Endothelial cell of umbilical vein (primary cell): Measurements from ENCODE around the gene MRPL48. TPM values are rescaled to one million over a fixed set of nuclear protein-coding genes. Genes with fewer than 3 reads are reported as not detected.

Experiments used
- BruUV-seq: library from RNA; stranded (reverse); fragments of 400-500 nt; replicated peaks from 2 replicates; lab custom pipeline; 2021; lab: Mats Ljungman, UMichigan
- CTCF ChIA-PET: fragments of 300-600, 350-600 bp; sonication (Branson Sonifier 250); formaldehyde crosslinking; loops from one replicate; lab custom pipeline; 2021; ENCODE audit warnings: antibody characterized with exemption, inconsistent platforms; lab: Charles Lee
- POLR2A ChIA-PET: fragments of 300-600, 350-600 bp; sonication (Branson Sonifier 250); formaldehyde crosslinking; loops from one replicate; lab custom pipeline; 2021; ENCODE audit warnings: antibody characterized with exemption, inconsistent platforms; lab: Charles Lee
- DNase-seq: peaks from one replicate; pipeline ENCODE4 v3.0.0-alpha.2; 2011; ENCODE audit warnings: low read depth, low spot score
- FAIRE-seq: peaks from 2 replicates; lab custom pipeline; 2011; peaks lifted over from hg19 to GRCh38; lab: Jason Lieb, UNC
- H2AFZ ChIP-seq: 2 replicates; pipeline ENCODE4 v1.6.0; 2012; ENCODE audit warnings: low read depth, low read length, control low read depth, inconsistent platforms
- H3K27ac ChIP-seq: 2 replicates; pipeline ENCODE4 v1.5.1; 2011; ENCODE audit warnings: low read depth, mild to moderate bottlenecking, control low read depth, low read length, moderate library complexity; ENCODE audit not compliant: insufficient read depth
- H3K27me3 ChIP-seq, 2 experiments: 2 replicates each; pipeline versions ENCODE4 v1.6.0 to v1.6.1; 2011; ENCODE audit warnings: low read length in 2 of 2, mixed read lengths in 1 of 2; ENCODE audit not compliant: control insufficient read depth in 2 of 2, insufficient read depth in 2 of 2
- H3K36me3 ChIP-seq, 2 experiments: 2 replicates in 1 of 2; 3 replicates in 1 of 2; pipeline ENCODE4 v1.5.1; 2011; ENCODE audit warnings: low read length in 2 of 2, mild to moderate bottlenecking in 1 of 2, moderate library complexity in 1 of 2; ENCODE audit not compliant: control insufficient read depth in 2 of 2, insufficient read depth in 2 of 2; ENCODE audit errors: extremely low read depth in 1 of 2
- H3K4me1 ChIP-seq: 3 replicates; pipeline ENCODE4 v1.5.1; 2011; ENCODE audit warnings: mild to moderate bottlenecking, low read length; ENCODE audit not compliant: control insufficient read depth, insufficient read depth; ENCODE audit errors: extremely low read depth
- H3K4me2 ChIP-seq: 2 replicates; pipeline ENCODE4 v1.6.1; 2011; ENCODE audit warnings: low read length, control low read depth, mixed read lengths; ENCODE audit not compliant: insufficient read depth
- H3K4me3 ChIP-seq, 3 experiments: fragments of 200-600 bp in 1 of 3; sonication (generic), shearing (Covaris generic) in 1 of 3; replicated peaks in 1 of 3; 2 replicates each; pipeline ENCODE4 v1.5.1; 2011 to 2016; ENCODE audit warnings: control low read depth in 3 of 3, low read length in 3 of 3, mild to moderate bottlenecking in 2 of 3, inconsistent platforms in 1 of 3, low read depth in 1 of 3, moderate library complexity in 1 of 3; ENCODE audit not compliant: insufficient read depth in 1 of 3
- H3K79me2 ChIP-seq: 2 replicates; pipeline ENCODE4 v1.6.0; 2012; ENCODE audit warnings: low read length, inconsistent platforms; ENCODE audit not compliant: control insufficient read depth, insufficient read depth
- H3K9ac ChIP-seq: replicated peaks from 2 replicates; pipeline ENCODE3; 2011; ENCODE audit warnings: low read length, control low read depth; ENCODE audit not compliant: insufficient read depth; ENCODE audit errors: extremely low read depth
- H3K9me1 ChIP-seq: replicated peaks from 3 replicates; pipeline ENCODE4 v1.6.0; 2011; ENCODE audit warnings: mild to moderate bottlenecking, low read length; ENCODE audit not compliant: control insufficient read depth, insufficient read depth; ENCODE audit errors: extremely low read depth
- H3K9me3 ChIP-seq: replicated peaks from 2 replicates; pipeline ENCODE4 v1.5.1; 2012; ENCODE audit warnings: low read length, inconsistent platforms; ENCODE audit not compliant: control insufficient read depth, insufficient read depth
- H4K20me1 ChIP-seq: replicated peaks from 2 replicates; pipeline ENCODE3; 2011; ENCODE audit warnings: mild to moderate bottlenecking, low read length; ENCODE audit not compliant: control insufficient read depth, insufficient read depth; ENCODE audit errors: extremely low read depth
- EZH2 ChIP-seq: IDR thresholded peaks from 2 replicates; pipeline ENCODE4 v1.6.1; 2012; ENCODE audit warnings: borderline replicate concordance, low read depth, mild to moderate bottlenecking, moderate library complexity, low read length, inconsistent platforms; ENCODE audit not compliant: severe bottlenecking
- FOS ChIP-seq: IDR thresholded peaks from 2 replicates; pipeline ENCODE4 v1.6.1; 2011; ENCODE audit warnings: mild to moderate bottlenecking, low read length, moderate library complexity, borderline replicate concordance; ENCODE audit not compliant: insufficient read depth
- GATA2 ChIP-seq: IDR thresholded peaks from 2 replicates; pipeline ENCODE4 v1.7.0; 2011; ENCODE audit warnings: low read depth, mild to moderate bottlenecking, moderate library complexity, mixed read lengths, low read length; ENCODE audit not compliant: insufficient read length, insufficient read depth
- JUN ChIP-seq: IDR thresholded peaks from 2 replicates; pipeline ENCODE4 v1.6.1; 2011; ENCODE audit warnings: borderline replicate concordance, low read depth; ENCODE audit not compliant: insufficient read length, insufficient read depth
- MYC ChIP-seq: IDR thresholded peaks from one replicate; pipeline ENCODE4 v1.6.1; 2011; ENCODE audit warnings: mild to moderate bottlenecking, low read depth, low read length
- POLR2A ChIP-seq: IDR thresholded peaks from 2 replicates; pipeline ENCODE4 v1.6.1; 2012; ENCODE audit warnings: low read depth, mild to moderate bottlenecking, control low read depth, low read length
- POLR2AphosphoS5 ChIP-seq: IDR thresholded peaks from 2 replicates; pipeline ENCODE4 v1.6.1; 2012; ENCODE audit warnings: low read depth, mild to moderate bottlenecking, control low read depth, low read length, moderate library complexity; ENCODE audit not compliant: insufficient read depth
- dilution Hi-C: fragments of 300-500 bp; cut with MboI; formaldehyde crosslinking; loops from one replicate; pipeline ENCODE4 v1.15.0; 2019; ENCODE audit warnings: low sequenced_read_pairs; ENCODE audit not compliant: extremely low pct_ligation_motif_present
- intact Hi-C: fragments of 100-400 bp; cut with micrococcal nuclease; formaldehyde crosslinking; loops from one replicate; pipeline ENCODE4 v1.10.0; 2022
- polyA plus RNA-seq, 4 experiments: library from polyadenylated mRNA; depleted of rRNA in 3 of 4; stranded (reverse) in 3 of 4; unstranded in 1 of 4; fragments of >200 nt; gene quantifications; 2 replicates each; pipeline versions ENCODE4 v1.2.1 to v1.2.3, GENCODE V29; 2011 to 2012; ENCODE audit warnings: missing spikeins in 1 of 4
- total RNA-seq: library from RNA; stranded (reverse); gene quantifications from 2 replicates; pipeline ENCODE4 v1.2.3, GENCODE V29; 2021
- TF ChIP-seq, protein P1 (sequence below), 2 donors: IDR thresholded peaks; 1 replicate in 1 of 2; 2 replicates in 1 of 2; pipeline ENCODE4 v1.5.1; 2011; ENCODE audit warnings: low read length in 2 of 2, mild to moderate bottlenecking in 2 of 2, moderate library complexity in 2 of 2, control low read depth in 1 of 2, inconsistent platforms in 1 of 2, low read depth in 1 of 2; ENCODE audit not compliant: insufficient read depth in 1 of 2; ENCODE audit errors: extremely low read depth in 1 of 2
- TF ChIP-seq, protein P2 (sequence below): IDR thresholded peaks from 2 replicates; pipeline ENCODE4 v1.6.1; 2011; ENCODE audit not compliant: insufficient read depth, insufficient read length

MRPL48 gene
- total and polyA plus RNA-seq, 2 donors (not counting 3 experiments of a cell fraction or from before 2014, with no cell fraction given): 25.0 to 38.3 TPM

DNA sequence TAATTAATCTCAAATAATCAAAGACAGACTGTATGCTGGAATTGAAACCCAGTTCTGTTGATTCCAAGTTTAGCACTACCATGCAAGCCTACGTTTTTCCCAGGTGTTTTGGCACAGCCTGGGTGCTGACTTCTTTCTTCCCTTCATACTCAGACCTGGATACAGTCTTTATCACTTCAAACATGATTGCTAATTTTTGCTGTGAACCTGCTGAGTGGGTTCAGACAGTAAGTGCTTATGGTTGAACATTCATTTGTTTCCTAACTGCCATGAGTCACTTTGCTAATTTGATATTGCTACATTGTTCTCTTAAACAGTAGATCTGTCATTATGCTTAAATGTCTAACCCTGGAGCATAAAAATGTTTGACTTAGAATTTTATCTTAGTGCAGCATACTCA, 101.3 kb downstream of the MRPL48 start:
- FAIRE-seq: peak; percentile 69

DNA sequence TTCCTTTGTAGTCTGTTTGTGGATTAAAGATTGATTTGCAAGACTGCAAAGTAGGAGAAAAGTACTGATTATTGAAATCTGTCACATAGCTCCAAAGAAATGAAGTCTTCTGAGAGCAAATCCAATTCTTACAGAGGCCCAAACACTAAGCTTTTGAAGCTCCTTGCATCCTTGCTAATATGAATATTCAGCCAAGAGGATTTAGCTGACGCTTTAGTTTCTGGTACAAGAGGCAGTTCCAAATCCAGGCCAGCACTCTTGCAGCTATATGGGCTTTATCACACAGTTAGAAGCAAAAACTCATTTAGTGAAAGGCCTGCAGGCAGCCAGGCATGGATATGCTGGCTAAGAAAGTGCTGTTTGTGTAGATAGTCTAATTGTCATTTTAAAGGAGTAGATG, 101.9 kb downstream of the MRPL48 start:
- dilution Hi-C loops: no loop called here
- H3K4me1 ChIP-seq: no peaks in the 10 kb centered on the region
- no peaks in the 10 kb centered on the region for H3K9me3 ChIP-seq
- no peak overlapping the region for H3K27ac ChIP-seq
- H3K4me2 ChIP-seq: no peak overlapping the region
- TF ChIP-seq JUN (no peak), GATA2 (no peak), POLR2A (no peak), EZH2 (no peak), MYC (no peak), FOS (no peak), POLR2AphosphoS5 (no peak)
- TF ChIP-seq, protein P1, sequence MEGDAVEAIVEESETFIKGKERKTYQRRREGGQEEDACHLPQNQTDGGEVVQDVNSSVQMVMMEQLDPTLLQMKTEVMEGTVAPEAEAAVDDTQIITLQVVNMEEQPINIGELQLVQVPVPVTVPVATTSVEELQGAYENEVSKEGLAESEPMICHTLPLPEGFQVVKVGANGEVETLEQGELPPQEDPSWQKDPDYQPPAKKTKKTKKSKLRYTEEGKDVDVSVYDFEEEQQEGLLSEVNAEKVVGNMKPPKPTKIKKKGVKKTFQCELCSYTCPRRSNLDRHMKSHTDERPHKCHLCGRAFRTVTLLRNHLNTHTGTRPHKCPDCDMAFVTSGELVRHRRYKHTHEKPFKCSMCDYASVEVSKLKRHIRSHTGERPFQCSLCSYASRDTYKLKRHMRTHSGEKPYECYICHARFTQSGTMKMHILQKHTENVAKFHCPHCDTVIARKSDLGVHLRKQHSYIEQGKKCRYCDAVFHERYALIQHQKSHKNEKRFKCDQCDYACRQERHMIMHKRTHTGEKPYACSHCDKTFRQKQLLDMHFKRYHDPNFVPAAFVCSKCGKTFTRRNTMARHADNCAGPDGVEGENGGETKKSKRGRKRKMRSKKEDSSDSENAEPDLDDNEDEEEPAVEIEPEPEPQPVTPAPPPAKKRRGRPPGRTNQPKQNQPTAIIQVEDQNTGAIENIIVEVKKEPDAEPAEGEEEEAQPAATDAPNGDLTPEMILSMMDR (IDR thresholded peaks at IDR 0.05; ENCODE audit: extremely low read depth in 1 of 2, insufficient read depth in 1 of 2, low read depth in 1 of 2, low read length in 2 of 2): no peak
- TF ChIP-seq, protein P2, sequence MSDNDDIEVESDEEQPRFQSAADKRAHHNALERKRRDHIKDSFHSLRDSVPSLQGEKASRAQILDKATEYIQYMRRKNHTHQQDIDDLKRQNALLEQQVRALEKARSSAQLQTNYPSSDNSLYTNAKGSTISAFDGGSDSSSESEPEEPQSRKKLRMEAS: no peak
- no peaks in the 10 kb centered on the region for H3K79me2 ChIP-seq
- no peak overlapping the region for H3K4me3 ChIP-seq
- intact Hi-C loops: no loop called here
- ChIA-PET POLR2A (no interaction called here), CTCF (interaction anchor here (1.0 to 1.9 kb wide), 2 partner anchors 16 to 42 kb away, joined by 3 to 4 read pairs; no protein-coding TSS in a partner anchor)
- H3K9me1 ChIP-seq: no peaks in the 10 kb centered on the region
- FAIRE-seq: no peak
- H3K9ac ChIP-seq: no peak overlapping the region
- no peaks in the 10 kb centered on the region for H4K20me1 ChIP-seq
- no TSS peak for BruUV-seq
- DNase-seq: no peak
- no peaks in the 10 kb centered on the region for H3K36me3 ChIP-seq
- H2AFZ ChIP-seq: no peak overlapping the region
- H3K27me3 ChIP-seq: no peaks in the 10 kb centered on the region

More for the DNA sequence above, 101.3 kb downstream of the MRPL48 start:
- Histone ChIP-seq H4K20me1 (no peaks in the 10 kb centered on the region), H3K9me1 (no peaks in the 10 kb centered on the region), H3K27ac (no peak overlapping the region), H2AFZ (no peak overlapping the region), H3K4me2 (no peak overlapping the region), H3K4me3 (no peak overlapping the region), H3K9me3 (no peaks in the 10 kb centered on the region), H3K79me2 (no peaks in the 10 kb centered on the region), H3K27me3 (no peaks in the 10 kb centered on the region), H3K9ac (no peak overlapping the region), H3K4me1 (no peaks in the 10 kb centered on the region), H3K36me3 (no peaks in the 10 kb centered on the region)
- TF ChIP-seq POLR2AphosphoS5 (no peak), FOS (peak; percentile 47), GATA2 (peak; percentile 43), MYC (no peak)
- ChIA-PET CTCF (interaction anchor here (1.0 to 1.9 kb wide), 2 partner anchors 16 to 43 kb away, joined by 3 to 4 read pairs; no protein-coding TSS in a partner anchor), POLR2A (no interaction called here)
- dilution Hi-C loops (no loop called here), intact Hi-C loops (no loop called here)
- DNase-seq: peak; percentile 49
- BruUV-seq: no TSS peak
